Neural progenitor cell (in vitro differentiated cells): ENCODE data around the gene CLDN34.

ENCODE experiments used
- CTCF ChIP-seq: fragments of 200-600 bp; sonication (generic); IDR thresholded peaks from 2 replicates; pipeline ENCODE4 v1.5.1; 2017; ENCODE audit warnings: antibody characterized with exemption, mild to moderate bottlenecking
- EZH2 ChIP-seq: fragments of 200-600 bp; sonication (generic); IDR thresholded peaks from 2 replicates; pipeline ENCODE4 v1.6.1; 2017; ENCODE audit warnings: antibody characterized with exemption, mild to moderate bottlenecking, moderate library complexity
- EZH2phosphoT487 ChIP-seq: fragments of 200-600 bp; sonication (generic); IDR thresholded peaks from 2 replicates; pipeline ENCODE4 v1.6.1; 2017; ENCODE audit warnings: antibody characterized with exemption

- TF ChIP-seq CTCF (no peak), EZH2 (no peak), EZH2phosphoT487 (no peak)
Observed at GRCh38 chrX:10015723-10016518, 48.8 kb downstream of the CLDN34 start.
